NCI-H526 treated with DMSO at 0.1 percent for 48 hours (cell line): ENCODE results near the gene BBC3.
A peak's percentile ranks its signal among the peaks of the same experiment; 100 is the strongest.

Source experiments
- DNase-seq: peaks from one replicate; lab custom pipeline; 2025; lab: John Stamatoyannopoulos, UW

BBC3 gene

DNA sequence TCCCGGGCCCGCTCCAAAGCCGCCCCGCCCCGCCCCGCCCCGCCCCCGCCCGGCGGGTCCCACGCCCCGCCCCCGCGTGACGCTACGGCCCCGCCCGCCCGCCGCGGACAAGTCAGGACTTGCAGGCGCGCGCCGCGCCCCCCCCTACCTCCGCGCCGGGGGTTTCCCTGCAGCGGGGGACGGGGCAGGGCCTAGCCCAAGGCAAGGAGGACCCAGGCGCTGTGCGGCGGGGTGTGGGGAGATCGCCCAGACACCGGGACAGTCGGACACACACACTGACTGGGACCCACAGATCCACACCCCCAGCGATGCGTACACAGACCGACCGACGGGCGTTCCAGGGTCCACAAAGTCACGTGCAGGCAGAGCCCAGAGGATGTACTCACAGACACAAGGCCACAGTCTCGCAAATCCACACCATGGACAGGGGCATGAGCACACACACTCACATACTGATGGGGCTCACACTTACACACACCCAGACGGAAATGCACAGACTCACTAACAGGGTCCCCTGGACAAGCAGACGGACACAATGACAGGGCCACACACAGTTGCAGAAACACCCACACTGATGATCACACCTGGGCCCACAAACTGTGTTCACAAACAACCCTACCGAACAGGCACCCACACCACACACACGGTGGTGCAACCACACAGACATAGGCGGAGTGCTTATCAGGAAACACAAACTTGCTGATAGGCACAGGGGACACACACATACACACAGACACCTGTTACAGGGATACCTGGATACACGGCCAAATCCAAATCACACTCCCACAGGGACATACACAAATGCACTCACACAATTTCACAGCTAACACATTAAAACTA lies 436 bp upstream of the BBC3 start:
- DNase-seq = peak; percentile 19

DNA sequence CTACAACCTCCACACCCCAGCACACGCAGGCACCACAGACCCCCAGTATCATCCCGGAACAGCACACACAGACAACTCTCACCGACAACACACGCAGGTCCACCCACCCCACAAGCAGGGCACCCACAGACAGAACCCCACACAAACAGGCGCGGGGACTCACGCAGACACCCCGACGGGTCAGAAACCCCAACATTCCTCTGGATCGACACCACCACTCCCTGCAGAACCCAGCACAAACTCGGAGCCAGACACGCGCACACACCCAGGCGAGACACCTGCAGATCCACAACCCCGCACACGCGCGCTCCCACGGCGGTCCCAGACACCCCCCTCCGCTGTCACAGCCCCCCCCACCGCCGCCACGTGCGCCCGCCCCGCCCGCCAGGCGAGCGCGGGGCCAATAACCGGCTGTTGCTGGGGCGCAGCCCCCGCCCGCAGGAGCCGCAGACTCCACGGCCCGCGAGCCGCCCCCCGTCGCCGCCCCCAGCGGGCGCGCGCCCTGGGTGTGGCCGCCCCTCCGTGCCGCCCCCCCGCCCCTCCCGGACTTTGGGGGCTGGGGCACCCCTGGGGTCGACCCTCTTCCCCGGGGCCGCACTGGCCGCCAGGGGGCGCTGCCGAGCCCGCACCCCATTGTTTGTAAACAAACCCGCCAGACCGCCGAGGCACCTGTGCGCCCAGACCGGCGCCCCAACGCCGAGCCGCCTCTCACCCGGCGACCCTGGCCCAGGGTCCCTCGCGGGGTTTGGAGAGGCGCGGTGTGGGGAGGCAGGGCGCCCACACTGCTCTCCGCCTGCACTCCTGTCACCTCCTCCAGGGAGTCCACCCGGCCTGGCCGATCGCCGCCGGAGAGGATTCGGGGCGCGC lies 712 bp downstream of the BBC3 start:
- DNase-seq = no peak

DNA sequence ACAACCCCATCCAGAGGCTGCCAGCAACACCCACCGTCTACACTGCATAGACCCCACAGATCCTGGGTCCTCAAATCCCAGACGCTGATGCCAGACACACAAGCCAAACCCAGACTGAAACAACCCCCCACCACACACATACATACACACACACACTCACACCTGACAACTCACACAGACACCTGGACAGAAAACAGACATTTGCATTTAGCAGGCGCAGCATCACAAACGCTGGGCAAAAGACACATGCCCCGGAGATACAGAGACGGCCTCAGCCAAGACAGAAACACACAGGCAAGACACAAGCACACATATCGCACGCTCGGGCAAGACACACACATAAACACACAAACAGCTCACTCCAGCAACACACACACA lies 1.3 kb downstream of the BBC3 start:
- no peak for DNase-seq

DNA sequence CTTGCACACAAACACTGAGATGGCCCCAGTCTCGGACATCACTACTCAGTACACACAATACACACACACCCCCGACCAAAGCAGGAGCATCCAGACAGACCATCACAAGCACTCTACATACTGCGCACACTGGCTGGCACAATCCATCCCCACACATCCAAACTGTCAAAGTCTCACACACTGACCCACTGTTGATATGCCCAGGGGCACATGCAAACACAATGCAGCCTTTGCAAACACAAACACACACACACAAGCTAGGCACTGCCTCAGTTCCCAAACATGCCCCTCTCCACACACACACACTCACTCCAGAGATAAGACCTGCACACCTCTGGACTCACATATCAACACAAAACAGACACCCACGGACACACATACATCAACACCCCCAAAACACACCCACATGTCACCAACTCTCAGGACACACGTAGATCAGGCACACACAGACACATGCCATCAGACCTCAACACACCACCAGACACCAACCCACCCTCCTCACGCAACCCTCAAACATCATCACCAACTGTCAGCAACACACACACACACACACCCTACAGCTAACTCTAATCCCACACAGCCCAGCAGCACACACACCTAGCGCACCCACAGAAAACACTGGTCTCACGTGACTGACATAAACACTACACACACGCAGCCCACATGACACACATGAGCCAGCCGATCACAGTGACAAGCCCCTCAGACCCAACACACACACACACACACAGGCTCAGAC lies 1.9 kb downstream of the BBC3 start:
- DNase-seq = no peak

DNA sequence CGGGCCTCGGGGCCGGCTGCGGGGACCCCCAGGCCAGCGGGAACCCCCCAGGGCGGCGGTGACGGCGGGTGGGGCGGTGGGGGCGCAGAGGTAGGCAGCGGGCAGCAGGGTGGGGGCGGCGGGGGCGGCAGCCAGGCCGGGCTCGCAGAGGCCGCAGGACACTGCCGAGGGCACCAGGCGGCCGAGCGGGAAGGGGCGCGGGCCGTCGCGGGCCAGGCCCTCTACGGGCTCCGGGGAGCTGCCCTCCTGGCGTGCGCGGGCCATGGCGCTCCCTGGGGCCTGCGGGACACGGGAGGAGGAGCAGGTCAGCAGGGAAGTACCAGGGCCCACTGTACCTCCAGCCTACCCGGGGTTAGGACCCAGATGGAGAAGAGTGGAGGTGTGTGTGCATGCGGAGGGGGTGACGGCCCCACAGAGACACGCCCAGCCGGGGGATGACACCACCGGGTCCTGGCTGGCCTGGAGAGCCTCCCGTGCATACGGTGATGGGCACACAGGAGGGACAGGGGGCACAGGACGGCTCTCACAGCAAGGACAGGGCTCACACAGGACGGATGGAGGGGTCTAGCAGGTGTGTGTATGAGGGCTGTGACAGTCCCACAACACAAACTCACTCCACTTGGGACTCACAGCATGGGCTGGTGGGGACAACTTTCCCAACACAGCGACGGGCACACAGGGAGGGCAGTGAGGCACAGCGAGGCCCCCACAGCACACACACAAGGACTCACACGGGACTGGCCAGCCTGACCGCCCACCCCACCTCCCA lies 2.6 kb downstream of the BBC3 start:
- no peak for DNase-seq

DNA sequence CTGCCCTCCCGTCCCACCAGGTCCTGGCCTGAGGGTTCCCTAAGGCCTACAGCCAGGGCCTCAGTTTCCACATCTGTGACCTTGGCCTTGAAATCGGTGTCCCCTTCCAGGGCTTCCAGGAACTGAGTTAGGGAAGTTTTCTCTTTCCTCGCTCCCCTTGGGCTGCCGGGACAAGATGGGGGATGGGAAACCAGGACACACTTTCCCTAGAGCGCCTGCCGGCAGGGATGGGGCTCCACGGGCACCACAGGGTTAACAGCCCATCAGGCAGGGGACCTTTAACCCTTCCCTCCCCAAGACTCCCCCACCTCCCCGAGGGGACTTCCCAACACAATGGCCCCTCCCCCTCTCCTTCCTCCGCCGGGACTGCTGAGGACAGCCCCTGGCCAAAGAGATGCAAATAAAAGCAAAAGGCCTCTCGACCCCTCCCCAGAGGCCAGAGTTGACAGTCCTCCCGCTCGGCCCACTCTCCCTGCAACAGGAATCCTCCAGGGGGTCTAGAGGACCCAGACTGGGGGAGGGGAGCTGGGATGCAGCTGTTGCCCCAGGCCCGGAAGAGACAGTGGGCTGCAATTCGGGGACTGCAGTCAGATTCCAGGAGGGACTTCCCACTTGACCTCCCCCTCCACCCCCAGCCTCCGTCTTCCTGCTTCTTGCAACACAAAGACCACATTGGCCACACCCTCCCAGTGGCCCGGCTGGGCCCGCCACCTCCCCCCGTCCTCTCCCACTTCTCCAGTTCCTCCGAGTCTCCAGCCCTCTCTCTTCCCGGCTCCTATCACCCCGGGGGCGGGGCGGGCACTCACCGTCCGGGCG lies 3.4 kb downstream of the BBC3 start:
- DNase-seq = no peak

DNA sequence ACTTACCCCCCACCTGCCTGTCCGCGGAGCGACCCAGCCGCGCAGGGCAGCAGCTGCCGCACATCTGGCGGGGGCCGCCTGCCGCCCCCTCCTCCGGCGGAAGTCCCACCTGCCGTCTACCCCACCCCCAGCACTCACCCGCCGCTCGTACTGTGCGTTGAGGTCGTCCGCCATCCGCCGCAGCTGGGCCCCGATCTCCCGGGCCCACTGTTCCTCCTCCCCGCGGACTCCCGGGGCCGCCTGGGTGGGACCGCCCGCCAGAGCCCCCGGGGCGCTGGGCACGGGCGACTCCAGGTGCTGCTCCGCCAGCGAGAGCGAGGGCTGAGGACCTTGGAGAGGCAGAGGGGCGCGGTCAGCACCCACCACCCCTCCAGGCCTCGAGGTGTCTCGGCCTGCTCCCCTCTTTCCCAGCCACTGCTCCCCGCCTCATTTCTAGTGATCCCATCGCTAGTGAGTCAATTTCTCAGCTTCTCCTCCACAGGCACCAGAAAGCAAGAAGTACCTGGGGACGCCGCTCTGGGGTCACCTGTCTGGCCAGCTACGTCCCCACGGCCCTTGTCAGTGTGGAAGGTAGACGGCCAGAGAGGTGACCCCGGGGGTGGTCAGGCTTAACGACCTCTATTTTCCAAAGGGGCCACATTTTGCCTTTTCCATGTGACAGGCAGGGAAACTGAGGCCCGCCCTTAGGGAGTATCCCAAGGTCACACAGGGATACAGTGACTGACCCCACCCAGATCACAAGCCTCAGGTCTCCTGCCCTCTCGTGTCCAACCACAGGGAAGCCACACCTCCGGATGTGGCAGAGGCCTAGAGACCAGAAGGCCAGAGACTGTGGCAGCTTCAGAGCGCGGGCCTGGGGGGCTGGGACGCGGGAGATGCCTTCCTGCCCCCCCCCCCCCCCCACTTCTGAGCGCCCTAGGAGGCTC lies 4.3 kb downstream of the BBC3 start:
- no peak for DNase-seq

DNA sequence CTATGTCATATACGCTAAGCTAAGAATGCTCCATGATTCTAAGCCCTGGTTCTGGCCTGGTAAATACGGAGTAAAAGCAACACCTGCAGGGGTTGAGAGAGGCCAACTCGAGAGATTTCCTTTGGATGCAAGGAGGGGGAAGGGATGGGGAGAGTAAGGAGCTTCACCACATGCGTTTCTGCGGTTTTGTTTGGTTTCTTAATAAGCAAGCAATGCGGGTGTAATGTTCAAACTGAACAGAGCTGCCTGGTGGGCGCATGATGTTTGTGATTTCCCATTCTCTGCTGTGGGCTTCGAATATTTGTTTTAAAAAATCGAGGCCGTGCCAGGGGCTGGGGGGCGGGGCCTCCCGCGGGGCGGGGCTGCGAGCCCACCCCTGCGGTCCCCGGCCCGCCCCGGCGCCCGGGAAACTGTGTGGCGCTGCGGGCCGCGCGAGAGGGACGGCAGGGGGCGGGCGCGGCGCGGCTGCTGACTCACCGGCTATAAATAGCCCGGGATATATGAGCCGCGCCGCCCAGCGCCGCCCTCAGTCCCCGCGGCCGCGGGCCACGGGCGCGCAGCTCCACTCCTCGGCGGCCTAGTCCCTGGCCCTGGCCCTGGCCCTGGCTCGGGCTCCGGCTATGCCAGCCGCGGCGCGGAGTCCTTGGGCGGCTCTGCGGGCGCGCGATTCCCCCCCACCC lies 5.1 kb downstream of the BBC3 start:
- DNase-seq = peak; percentile 75

DNA sequence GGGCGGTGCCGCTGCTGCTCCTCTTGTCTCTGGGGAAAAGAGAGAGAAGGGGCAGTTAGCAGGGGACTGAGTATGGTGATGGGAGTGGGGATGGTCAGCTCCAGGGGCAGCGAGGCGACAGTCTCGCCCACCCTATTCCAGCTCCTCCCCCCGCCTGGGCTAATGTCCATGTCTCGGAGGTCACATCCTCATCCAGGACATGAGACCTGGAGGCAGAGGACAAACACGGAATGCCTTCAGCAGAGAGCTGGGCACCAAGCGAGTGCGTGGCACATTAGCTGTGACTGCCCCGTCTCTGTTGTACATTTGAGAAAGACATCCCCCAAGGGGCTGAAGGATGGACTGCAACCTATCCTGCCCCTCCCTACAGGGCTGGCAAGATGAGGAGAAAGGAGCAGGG lies 9.1 kb downstream of the BBC3 start:
- no peak for DNase-seq

DNA sequence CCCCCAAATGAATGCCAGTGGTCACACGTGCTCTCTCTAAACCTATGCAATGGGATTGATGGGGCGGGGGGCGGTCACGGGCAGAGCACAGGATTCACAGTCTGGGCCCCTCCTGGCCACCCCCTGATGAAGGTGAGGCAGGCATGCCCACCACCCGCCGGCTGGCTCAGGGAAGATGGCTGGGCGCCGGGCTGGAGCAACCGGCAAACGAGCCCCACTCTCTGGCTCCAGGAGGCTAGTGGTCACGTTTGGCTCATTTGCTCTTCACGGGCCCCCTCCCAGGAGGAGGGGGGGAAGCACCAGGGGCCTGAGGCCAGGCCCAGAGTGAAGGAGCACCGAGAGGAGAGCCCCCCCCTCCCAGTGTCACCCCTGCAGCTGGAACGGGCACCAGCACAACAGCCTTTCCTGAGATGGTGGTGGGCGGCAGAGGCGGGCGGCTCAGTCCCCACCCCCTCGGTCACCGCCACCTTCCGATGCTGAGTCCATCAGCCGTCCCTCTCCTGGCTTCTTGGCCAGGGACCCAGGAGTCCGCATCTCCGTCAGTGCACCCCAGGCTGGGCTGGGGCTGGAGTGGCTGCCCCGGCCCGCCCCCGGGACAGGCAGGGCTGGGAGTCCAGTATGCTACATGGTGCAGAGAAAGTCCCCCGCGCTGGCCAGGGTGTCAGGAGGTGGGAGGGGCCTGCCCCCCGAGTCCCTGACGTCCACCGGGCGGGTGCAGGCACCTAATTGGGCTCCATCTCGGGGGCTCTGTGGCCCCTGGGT lies 9.7 kb downstream of the BBC3 start:
- no peak for DNase-seq

DNA sequence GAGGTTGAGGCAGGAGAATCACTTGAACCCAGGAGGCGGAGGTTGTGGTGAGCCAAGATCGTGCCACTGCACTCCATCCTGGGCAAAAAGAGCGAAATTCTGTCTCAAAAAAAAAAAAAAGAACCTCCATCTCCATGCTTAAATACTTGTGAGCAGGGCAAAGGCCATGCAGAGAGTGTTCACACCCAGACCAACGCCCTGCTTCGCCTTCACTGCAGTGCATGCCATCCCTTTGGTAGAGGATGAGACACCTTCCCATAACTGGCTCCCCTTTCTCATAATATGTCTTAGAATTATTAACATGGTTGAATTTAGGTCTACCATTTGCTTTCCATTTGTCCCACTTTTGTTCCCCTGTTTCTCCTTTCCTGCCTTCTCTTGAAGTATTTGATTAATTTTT lies 15.4 kb downstream of the BBC3 start:
- DNase-seq = no peak

DNA sequence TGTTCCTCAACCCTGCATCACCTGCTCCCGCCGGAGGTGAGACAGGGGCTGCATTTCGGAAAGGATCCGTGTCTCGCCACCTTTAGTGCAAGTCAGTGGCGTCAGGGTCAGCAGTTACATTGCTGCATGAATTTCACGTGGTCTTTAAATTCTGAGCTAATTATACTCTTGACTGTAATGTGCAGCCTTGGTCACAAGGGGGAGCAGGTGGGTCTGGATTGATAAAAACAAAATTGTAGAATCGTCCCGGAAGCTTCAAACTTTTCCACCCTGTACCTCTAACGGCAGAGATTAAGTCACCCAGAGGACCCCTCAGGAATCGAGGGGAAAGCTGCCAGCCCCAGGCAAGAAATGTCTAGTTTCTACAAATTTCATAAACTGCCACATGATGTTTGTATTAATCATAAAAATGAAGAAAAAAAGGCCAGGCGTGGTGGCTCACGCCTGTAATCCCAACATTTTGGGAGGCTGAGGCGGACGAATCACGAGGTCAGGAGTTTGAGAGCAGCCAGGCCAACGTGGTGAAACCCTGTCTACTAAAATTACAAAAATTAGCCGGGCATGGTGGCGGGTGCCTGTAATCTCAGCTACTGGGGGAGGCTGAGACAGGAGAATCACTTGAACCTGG lies 20.2 kb downstream of the BBC3 start:
- DNase-seq = peak; percentile 51

DNA sequence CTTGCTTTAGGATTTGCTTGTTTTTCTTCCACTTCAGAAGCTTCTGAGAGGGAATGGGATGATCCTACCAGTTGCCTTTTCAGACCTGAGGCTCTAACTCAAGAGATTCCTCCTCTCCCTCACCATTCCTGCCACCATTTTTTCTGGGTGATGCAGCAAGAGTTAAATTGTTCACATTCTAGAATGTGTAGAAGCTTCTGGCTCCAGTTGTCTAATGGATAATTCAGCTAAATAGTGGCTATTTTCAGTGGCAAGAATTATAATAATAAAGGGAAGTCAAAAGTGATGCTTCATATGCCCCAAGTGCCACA lies 20.9 kb downstream of the BBC3 start:
- no peak for DNase-seq

DNA sequence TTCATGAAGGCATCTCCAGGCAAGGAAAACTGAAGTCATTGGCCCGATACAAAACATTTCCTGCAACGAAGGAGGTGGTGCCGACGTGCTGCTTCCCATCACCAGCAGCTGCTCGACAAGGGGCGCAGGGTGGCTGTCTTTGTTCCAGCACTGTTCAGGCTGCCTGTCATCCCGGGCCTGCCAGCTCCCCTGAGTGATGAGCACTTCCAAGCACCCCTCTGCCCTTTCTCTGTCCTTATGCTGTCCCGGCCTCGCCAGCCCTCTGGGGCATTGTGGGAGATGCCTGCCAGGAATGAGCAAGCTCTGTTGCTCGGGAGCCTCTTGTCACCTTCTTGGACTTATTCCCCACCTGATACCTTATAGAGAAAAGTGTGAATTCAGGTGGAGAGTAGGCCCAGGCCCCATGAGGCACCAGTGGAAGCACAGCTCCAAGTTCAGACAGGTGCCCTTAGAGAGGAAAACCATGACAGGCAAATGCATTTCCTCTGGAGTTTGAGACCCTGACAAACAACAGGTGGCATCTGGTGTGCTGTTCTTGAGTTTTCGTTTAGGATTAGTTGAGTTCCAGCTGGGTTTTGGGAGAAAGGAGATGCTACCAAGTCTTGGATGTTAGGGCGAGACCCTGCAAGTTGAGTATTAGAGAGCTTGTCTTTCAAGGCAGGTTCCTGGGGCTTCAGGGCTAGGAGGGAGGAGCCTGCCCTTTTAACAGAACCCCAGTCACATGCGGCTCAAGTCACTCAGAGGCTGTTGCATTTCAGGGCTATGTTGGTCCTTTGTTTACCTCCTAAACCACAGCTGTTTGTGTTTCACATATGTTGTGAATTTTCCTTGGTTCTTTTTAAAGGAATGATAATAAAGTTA lies 21.4 kb downstream of the BBC3 start:
- no peak for DNase-seq

DNA sequence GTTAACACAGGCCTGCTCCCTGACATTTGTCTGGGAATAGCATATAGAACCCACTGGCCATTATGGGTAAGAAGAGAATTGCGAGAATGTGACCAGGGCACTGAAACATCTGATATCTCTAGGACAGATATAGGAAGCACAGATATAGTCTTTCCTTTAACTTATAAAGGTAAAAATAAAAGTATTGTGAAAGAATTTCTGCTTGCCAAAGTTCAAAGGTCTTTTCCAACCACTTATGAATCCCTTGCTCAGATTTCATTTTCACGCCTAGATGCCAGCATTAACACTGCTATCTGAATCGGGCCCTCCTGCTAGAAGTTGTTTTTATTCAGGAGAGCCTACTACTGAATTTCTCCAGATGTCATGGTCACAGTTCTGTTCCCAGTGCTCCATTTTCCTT lies 27.7 kb downstream of the BBC3 start:
- DNase-seq = no peak

DNA sequence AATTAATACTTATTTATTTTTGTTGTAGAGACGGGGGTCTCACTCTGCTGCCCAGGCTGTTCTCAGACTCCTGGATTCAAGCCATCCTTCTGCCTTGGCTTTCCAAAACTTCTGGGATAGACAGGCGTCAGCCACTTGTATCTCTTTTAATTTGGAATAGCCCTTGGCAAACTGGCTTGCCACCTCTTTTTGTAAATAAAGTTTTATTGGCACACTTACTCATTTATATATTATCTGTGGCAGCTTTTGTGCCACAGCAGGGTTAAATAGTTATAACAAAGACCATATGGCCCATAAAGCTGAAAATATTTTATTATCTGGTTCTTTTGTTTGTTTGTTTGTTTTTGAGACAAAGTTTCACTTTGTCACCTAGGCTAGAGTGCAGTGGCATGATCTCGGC lies 30.5 kb downstream of the BBC3 start:
- DNase-seq = no peak

DNA sequence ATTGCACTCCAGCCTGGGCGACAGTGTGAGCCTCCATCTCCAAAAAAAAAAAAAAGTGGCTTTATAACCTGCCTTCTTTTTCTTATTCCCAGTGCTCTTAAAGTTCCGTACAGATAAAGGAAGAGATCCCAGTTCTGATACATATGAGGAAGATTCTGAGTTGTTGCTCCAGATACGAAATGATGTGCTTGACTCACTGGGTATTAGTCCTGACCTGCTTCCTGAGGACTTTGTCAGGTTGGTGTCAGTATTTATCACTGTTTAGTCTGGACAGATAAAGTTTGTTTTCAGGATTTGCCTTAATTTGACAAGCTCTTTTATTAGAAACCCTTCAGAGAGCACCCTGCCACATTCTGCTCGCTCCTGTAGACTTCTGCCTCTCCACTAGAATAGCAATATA lies 33.9 kb downstream of the BBC3 start:
- DNase-seq = no peak
